ENCODE data around the gene COL3A1.

The COL3A1 gene

DNA sequence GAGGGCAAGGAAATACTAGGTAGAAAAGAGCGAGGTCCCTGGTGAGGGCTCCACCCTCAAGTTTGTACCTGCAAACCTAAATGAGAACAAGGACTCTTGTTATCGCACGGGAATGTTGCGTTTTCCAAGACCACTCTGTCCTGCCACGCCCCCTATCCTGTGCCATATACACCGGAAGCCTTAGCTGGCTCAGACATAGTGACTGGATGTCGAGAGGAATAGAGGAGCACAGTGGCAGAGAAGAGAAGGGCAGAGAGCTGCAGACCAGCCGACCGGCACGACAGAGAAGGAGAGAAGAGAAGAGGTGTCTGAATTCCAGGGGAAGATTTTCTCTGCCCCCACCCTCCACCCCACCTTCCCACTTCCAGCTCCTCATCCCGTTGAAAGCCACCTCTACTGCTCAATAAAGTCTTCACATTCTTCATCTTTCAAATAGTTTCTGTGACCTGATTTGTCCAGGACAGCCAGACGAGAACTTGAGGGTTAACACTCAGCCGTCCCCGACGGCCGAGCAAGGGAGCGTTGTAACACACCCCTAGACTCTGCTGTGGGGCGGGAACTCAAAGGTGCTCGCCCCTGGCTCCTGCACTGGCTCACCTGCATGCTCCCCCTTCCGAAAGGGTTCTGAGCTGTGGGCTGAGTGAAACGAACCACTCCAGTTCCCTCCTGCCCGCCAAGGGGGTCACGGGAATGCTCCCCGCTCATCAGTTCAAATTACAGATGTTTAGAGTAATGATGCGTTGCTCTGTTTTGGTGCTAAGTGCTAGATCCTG, 24.9 kb upstream of the COL3A1 start:
- no peaks in the 10 kb centered on the region for H3K36me3 ChIP-seq (ENCODE audit: insufficient read depth, insufficient read length, low read length)
- TF ChIP-seq SUZ12 (IDR thresholded peaks at IDR 0.05; ENCODE audit: extremely low read depth, insufficient read depth, insufficient read length) (no peak), YY1 (IDR thresholded peaks at IDR 0.05; ENCODE audit: insufficient read depth, insufficient read length) (no peak), ZNF274 (IDR thresholded peaks at IDR 0.05; ENCODE audit: low read depth, low read length) (no peak)
- H3K4me3 ChIP-seq (ENCODE audit: insufficient read length, low read depth) = no peak overlapping the region
- DNase-seq (ENCODE audit: low read depth, low spot score) = no peak
- H3K27me3 ChIP-seq (ENCODE audit: insufficient read depth, insufficient read length) = no peaks in the 10 kb centered on the region
- no peaks in the 10 kb centered on the region for H3K4me1 ChIP-seq (ENCODE audit: insufficient read depth, insufficient read length)
- H3K9ac ChIP-seq (ENCODE audit: insufficient read length, low read depth) = no peak overlapping the region
- peaks cover 12% of the 10 kb centered on the region; the same call in 1 of the 2 replicates for H3K9me3 ChIP-seq (ENCODE audit: insufficient read depth, low read length)

GRCh38 chr2:188952901-188953300, 21.3 kb upstream of the COL3A1 start:
- DNase-seq (ENCODE audit: low read depth, low spot score) = no peak
- no peaks in the 10 kb centered on the region for H3K36me3 ChIP-seq (ENCODE audit: insufficient read depth, insufficient read length, low read length)
- H3K4me1 ChIP-seq (ENCODE audit: insufficient read depth, insufficient read length) = no peaks in the 10 kb centered on the region
- no peaks in the 10 kb centered on the region for H3K27me3 ChIP-seq (ENCODE audit: insufficient read depth, insufficient read length)
- TF ChIP-seq SUZ12 (IDR thresholded peaks at IDR 0.05; ENCODE audit: extremely low read depth, insufficient read depth, insufficient read length) (no peak), ZNF274 (IDR thresholded peaks at IDR 0.05; ENCODE audit: low read depth, low read length) (no peak), YY1 (IDR thresholded peaks at IDR 0.05; ENCODE audit: insufficient read depth, insufficient read length) (no peak)
- no peak overlapping the region for H3K9ac ChIP-seq (ENCODE audit: insufficient read length, low read depth)
- no peak overlapping the region for H3K4me3 ChIP-seq (ENCODE audit: insufficient read length, low read depth)
- no peaks in the 10 kb centered on the region for H3K9me3 ChIP-seq (ENCODE audit: insufficient read depth, low read length)

DNA sequence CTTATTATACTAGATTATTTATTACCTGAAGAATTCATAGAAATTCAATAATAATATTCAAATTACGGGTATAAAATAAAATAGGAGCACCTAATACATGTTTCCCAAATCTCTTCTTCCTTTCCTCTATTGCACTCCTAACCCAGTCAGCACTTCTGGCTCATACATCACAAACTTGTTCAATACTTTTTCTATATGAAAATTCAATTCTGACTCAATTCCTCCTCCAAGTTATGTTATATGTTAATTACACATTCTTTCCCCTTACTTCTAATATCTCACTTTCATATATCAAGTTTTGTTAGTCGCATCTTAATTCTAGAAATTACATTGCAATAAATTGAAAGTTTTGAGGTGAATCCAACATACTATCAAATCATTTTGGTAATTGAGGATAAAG, 17.9 kb upstream of the COL3A1 start:
- no peaks in the 10 kb centered on the region for H3K36me3 ChIP-seq (ENCODE audit: insufficient read depth, insufficient read length, low read length)
- no peaks in the 10 kb centered on the region for H3K4me1 ChIP-seq (ENCODE audit: insufficient read depth, insufficient read length)
- no peak for TF ChIP-seq SUZ12 (IDR thresholded peaks at IDR 0.05; ENCODE audit: extremely low read depth, insufficient read depth, insufficient read length)
- no peak overlapping the region for H3K4me3 ChIP-seq (ENCODE audit: insufficient read length, low read depth)
- no peak overlapping the region for H3K9ac ChIP-seq (ENCODE audit: insufficient read length, low read depth)
- no peaks in the 10 kb centered on the region for H3K9me3 ChIP-seq (ENCODE audit: insufficient read depth, low read length)
- no peak for DNase-seq (ENCODE audit: low read depth, low spot score)
- H3K27me3 ChIP-seq (ENCODE audit: insufficient read depth, insufficient read length) = no peaks in the 10 kb centered on the region

DNA sequence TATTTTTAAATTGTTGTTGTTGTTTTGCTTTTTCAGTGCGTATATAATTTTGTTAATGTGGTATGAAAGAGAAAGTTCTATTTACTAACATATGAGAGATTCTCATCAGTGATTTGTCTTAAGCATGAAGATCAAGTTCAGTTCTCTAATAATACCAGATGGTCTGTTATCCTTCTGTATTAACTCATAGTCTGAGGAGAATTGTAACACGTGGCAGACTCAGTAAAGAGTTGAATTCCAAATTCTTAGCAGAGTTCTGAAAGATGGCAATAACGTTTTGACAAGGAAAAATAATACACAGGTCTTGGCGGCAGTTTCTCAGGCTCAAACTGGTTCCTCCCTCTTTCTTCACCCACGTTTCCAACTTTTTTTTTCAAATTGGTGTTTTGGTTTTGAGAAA, 17.2 kb upstream of the COL3A1 start:
- no peak for DNase-seq (ENCODE audit: low read depth, low spot score)
- Histone ChIP-seq H3K9ac (ENCODE audit: insufficient read length, low read depth) (no peak overlapping the region), H3K36me3 (ENCODE audit: insufficient read depth, insufficient read length, low read length) (no peaks in the 10 kb centered on the region), H3K4me3 (ENCODE audit: insufficient read length, low read depth) (no peak overlapping the region), H3K27me3 (ENCODE audit: insufficient read depth, insufficient read length) (no peaks in the 10 kb centered on the region), H3K9me3 (ENCODE audit: insufficient read depth, low read length) (no peaks in the 10 kb centered on the region), H3K4me1 (ENCODE audit: insufficient read depth, insufficient read length) (no peaks in the 10 kb centered on the region)
- TF ChIP-seq ZNF274 (IDR thresholded peaks at IDR 0.05; ENCODE audit: low read depth, low read length) (no peak), SUZ12 (IDR thresholded peaks at IDR 0.05; ENCODE audit: extremely low read depth, insufficient read depth, insufficient read length) (no peak), YY1 (IDR thresholded peaks at IDR 0.05; ENCODE audit: insufficient read depth, insufficient read length) (no peak)

DNA sequence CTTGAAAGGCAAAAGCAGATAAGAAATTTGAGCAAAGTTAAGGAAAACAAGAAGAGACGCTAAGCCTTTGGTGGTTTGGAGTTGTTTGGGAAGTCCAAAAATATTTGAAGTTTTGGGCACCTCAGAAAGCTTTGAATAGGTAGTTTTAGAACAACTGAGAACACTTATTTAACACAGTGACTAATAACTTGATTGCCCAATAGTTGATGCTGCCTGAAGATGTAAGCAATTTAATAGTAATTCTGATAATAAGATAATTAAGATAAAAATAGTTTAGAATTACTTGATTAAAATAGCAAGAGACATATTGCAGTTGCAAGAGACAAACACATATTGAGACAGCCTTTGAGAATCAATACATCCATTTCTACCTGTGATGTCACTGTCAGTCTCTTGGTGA, 16.5 kb upstream of the COL3A1 start:
- Histone ChIP-seq H3K9ac (ENCODE audit: insufficient read length, low read depth) (no peak overlapping the region), H3K9me3 (ENCODE audit: insufficient read depth, low read length) (no peaks in the 10 kb centered on the region), H3K4me1 (ENCODE audit: insufficient read depth, insufficient read length) (no peaks in the 10 kb centered on the region), H3K4me3 (ENCODE audit: insufficient read length, low read depth) (no peak overlapping the region), H3K27me3 (ENCODE audit: insufficient read depth, insufficient read length) (no peaks in the 10 kb centered on the region), H3K36me3 (ENCODE audit: insufficient read depth, insufficient read length, low read length) (no peaks in the 10 kb centered on the region)
- TF ChIP-seq SUZ12 (IDR thresholded peaks at IDR 0.05; ENCODE audit: extremely low read depth, insufficient read depth, insufficient read length) (no peak), YY1 (IDR thresholded peaks at IDR 0.05; ENCODE audit: insufficient read depth, insufficient read length) (no peak), ZNF274 (IDR thresholded peaks at IDR 0.05; ENCODE audit: low read depth, low read length) (no peak)
- no peak for DNase-seq (ENCODE audit: low read depth, low spot score)

DNA sequence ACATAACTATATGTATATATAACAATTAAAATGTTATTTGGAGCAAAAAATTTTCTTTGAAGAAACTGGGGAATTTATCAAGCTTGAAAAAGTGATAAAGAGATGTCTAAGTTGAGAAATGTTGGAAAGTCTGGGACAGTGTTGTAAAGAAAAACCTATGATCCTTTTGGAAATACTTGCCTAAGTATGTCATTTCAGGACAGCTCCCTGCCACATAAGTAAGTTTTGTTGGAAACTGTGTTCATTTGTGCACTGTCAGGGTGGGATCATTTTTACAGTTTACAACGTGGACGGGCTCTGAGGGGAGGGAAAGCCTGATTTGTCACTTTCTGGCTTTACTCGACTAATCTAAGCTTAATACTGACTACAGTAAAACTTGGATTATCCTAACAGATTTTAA, 10.4 kb upstream of the COL3A1 start:
- TF ChIP-seq YY1 (IDR thresholded peaks at IDR 0.05; ENCODE audit: insufficient read depth, insufficient read length) (no peak), ZNF274 (IDR thresholded peaks at IDR 0.05; ENCODE audit: low read depth, low read length) (no peak), SUZ12 (IDR thresholded peaks at IDR 0.05; ENCODE audit: extremely low read depth, insufficient read depth, insufficient read length) (no peak)
- Histone ChIP-seq H3K9ac (ENCODE audit: insufficient read length, low read depth) (no peak overlapping the region), H3K4me3 (ENCODE audit: insufficient read length, low read depth) (no peak overlapping the region), H3K36me3 (ENCODE audit: insufficient read depth, insufficient read length, low read length) (no peaks in the 10 kb centered on the region), H3K27me3 (ENCODE audit: insufficient read depth, insufficient read length) (no peaks in the 10 kb centered on the region), H3K4me1 (ENCODE audit: insufficient read depth, insufficient read length) (no peaks in the 10 kb centered on the region), H3K9me3 (ENCODE audit: insufficient read depth, low read length) (no peaks in the 10 kb centered on the region)
- no peak for DNase-seq (ENCODE audit: low read depth, low spot score)

DNA sequence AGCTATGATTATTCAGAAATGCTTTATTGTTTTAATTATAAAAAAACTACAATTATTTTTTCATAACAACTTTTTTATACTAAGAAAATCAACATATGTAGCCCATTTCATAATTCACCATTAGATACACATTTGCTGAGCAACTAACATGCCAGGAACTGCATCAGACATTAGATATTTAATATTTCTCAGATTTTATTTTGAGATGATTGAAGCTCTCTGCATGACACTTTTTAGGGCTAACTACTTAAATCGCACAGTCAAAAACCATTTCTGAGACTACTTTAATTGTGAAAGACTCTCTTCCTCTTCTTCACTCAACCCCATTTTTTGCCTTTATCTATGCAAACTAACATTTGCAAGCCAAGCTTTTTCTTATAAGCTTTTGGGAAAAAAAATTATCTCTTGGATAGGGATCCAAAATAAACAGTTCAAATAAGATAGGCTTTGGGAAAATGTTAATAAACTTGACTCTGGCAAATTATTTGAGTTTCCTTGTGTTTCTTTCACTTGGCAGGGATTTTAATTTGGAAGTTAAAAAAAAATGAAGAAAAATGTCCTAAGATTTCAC, 9.1 kb upstream of the COL3A1 start:
- no peak for DNase-seq (ENCODE audit: low read depth, low spot score)
- Histone ChIP-seq H3K4me1 (ENCODE audit: insufficient read depth, insufficient read length) (no peaks in the 10 kb centered on the region), H3K4me3 (ENCODE audit: insufficient read length, low read depth) (no peak overlapping the region), H3K9ac (ENCODE audit: insufficient read length, low read depth) (no peak overlapping the region), H3K27me3 (ENCODE audit: insufficient read depth, insufficient read length) (no peaks in the 10 kb centered on the region), H3K9me3 (ENCODE audit: insufficient read depth, low read length) (no peaks in the 10 kb centered on the region), H3K36me3 (ENCODE audit: insufficient read depth, insufficient read length, low read length) (no peaks in the 10 kb centered on the region)
- no peak for TF ChIP-seq ZNF274 (IDR thresholded peaks at IDR 0.05; ENCODE audit: low read depth, low read length)
- no peak for TF ChIP-seq YY1 (IDR thresholded peaks at IDR 0.05; ENCODE audit: insufficient read depth, insufficient read length)
- no peak for TF ChIP-seq SUZ12 (IDR thresholded peaks at IDR 0.05; ENCODE audit: extremely low read depth, insufficient read depth, insufficient read length)
